Stomach smooth muscle (tissue), 2 donors: ENCODE measurements around the gene SMC1B.
"Not testable (repeated sequence)": the region's sequence is repeated elsewhere in the genome, so short reads cannot be mapped to it uniquely, and the experiment has no call there.

Source experiments
- H3K27ac ChIP-seq: one replicate; pipeline ENCODE4 v1.7.0; 2013; ENCODE audit warnings: mild to moderate bottlenecking, low read length, inconsistent platforms
- H3K27me3 ChIP-seq, 2 donors: one replicate each; pipeline ENCODE4 v1.7.0; 2013; ENCODE audit warnings: low read length in 2 of 2; ENCODE audit not compliant: insufficient read depth in 2 of 2, control insufficient read depth in 1 of 2
- H3K36me3 ChIP-seq, 2 donors: one replicate each; pipeline ENCODE4 v1.7.0; 2013; ENCODE audit warnings: low read length in 2 of 2; ENCODE audit not compliant: control insufficient read depth in 2 of 2, insufficient read depth in 2 of 2
- H3K4me1 ChIP-seq: one replicate; pipeline ENCODE4 v1.7.0; 2013; ENCODE audit warnings: low read length; ENCODE audit not compliant: control insufficient read depth, insufficient read depth
- H3K4me3 ChIP-seq, 2 donors: one replicate each; pipeline ENCODE4 v1.7.0; 2013; ENCODE audit warnings: low read length in 2 of 2
- H3K9ac ChIP-seq, 2 donors: one replicate each; pipeline ENCODE4 v1.7.0; 2013; ENCODE audit warnings: low read length in 2 of 2, mild to moderate bottlenecking in 1 of 2
- H3K9me3 ChIP-seq, 2 donors: one replicate each; pipeline ENCODE4 v1.7.0; 2013; ENCODE audit warnings: low read length in 2 of 2; ENCODE audit not compliant: control insufficient read depth in 2 of 2
- donor health status: healthy.
- donor health status: Pancreatic carcinoma.

SMC1B gene

GRCh38 chr22:45381348-45381747 is 32.1 kb downstream of the SMC1B start:
- Histone ChIP-seq H3K4me3 (no peak overlapping the region), H3K9ac (no peak overlapping the region), H3K9me3 (no peaks in the 10 kb centered on the region), H3K27me3 (no peaks in the 10 kb centered on the region), H3K4me1 (no peaks in the 10 kb centered on the region), H3K27ac (no peak overlapping the region), H3K36me3 (no peaks in the 10 kb centered on the region)

GRCh38 chr22:45376703-45377102 is 36.7 kb downstream of the SMC1B start:
- no peaks in the 10 kb centered on the region for H3K36me3 ChIP-seq
- no peak overlapping the region for H3K4me3 ChIP-seq
- no peak overlapping the region for H3K9ac ChIP-seq
- no peaks in the 10 kb centered on the region for H3K27me3 ChIP-seq
- no peaks in the 10 kb centered on the region for H3K4me1 ChIP-seq
- H3K27ac ChIP-seq: no peak overlapping the region
- no peaks in the 10 kb centered on the region for H3K9me3 ChIP-seq

- H3K9ac ChIP-seq: no peak overlapping the region
- H3K36me3 ChIP-seq: no peaks in the 10 kb centered on the region
- H3K4me1 ChIP-seq: no peaks in the 10 kb centered on the region
- no peak overlapping the region for H3K4me3 ChIP-seq
- H3K27ac ChIP-seq: no peak overlapping the region
- H3K9me3 ChIP-seq: no peaks in the 10 kb centered on the region
- no peaks in the 10 kb centered on the region for H3K27me3 ChIP-seq
Observed at GRCh38 chr22:45376009-45376408, 37.4 kb downstream of the SMC1B start.

- not testable (repeated sequence) for H3K36me3 ChIP-seq, H3K4me1 ChIP-seq, H3K27me3 ChIP-seq, H3K4me3 ChIP-seq, H3K27ac ChIP-seq, H3K9ac ChIP-seq, H3K9me3 ChIP-seq
Observed at GRCh38 chr22:45373592-45373991, 39.8 kb downstream of the SMC1B start.

- H3K27ac ChIP-seq: no peak overlapping the region
Observed at GRCh38 chr22:45366713-45367112, 46.7 kb downstream of the SMC1B start.

GRCh38 chr22:45359627-45360026 is 53.8 kb downstream of the SMC1B start:
- Histone ChIP-seq H3K9me3 (no peaks in the 10 kb centered on the region), H3K4me1 (no peaks in the 10 kb centered on the region), H3K27ac (no peak overlapping the region), H3K9ac (no peak overlapping the region), H3K4me3 (no peak overlapping the region), H3K27me3 (no peaks in the 10 kb centered on the region), H3K36me3 (no peaks in the 10 kb centered on the region)

More at GRCh38 chr22:45366713-45367112, 46.7 kb downstream of the SMC1B start:
- Histone ChIP-seq H3K9me3 (peaks cover 6 to 7% of the 10 kb centered on the region in 2 donors), H3K27me3 (peaks cover 0 to 2% of the 10 kb centered on the region in 2 donors), H3K9ac (no peak overlapping the region), H3K4me1 (no peaks in the 10 kb centered on the region), H3K36me3 (no peaks in the 10 kb centered on the region), H3K4me3 (no peak overlapping the region)

- no peak overlapping the region for H3K27ac ChIP-seq
- H3K4me3 ChIP-seq: no peak overlapping the region
- no peaks in the 10 kb centered on the region for H3K27me3 ChIP-seq
- no peak overlapping the region for H3K9ac ChIP-seq
- no peaks in the 10 kb centered on the region for H3K4me1 ChIP-seq
- H3K36me3 ChIP-seq: no peaks in the 10 kb centered on the region
- H3K9me3 ChIP-seq: no peaks in the 10 kb centered on the region
Observed at GRCh38 chr22:45358127-45358526, 55.3 kb downstream of the SMC1B start.

- H3K4me1 ChIP-seq: no peaks in the 10 kb centered on the region
- H3K27ac ChIP-seq: no peak overlapping the region
- no peak overlapping the region for H3K4me3 ChIP-seq
- no peaks in the 10 kb centered on the region for H3K27me3 ChIP-seq
- H3K9me3 ChIP-seq: no peaks in the 10 kb centered on the region
- no peak overlapping the region for H3K9ac ChIP-seq
- H3K36me3 ChIP-seq: no peaks in the 10 kb centered on the region
Observed at GRCh38 chr22:45357490-45357889, 55.9 kb downstream of the SMC1B start.

GRCh38 chr22:45353786-45354185 is 59.6 kb downstream of the SMC1B start:
- Histone ChIP-seq H3K4me1 (no peaks in the 10 kb centered on the region), H3K27me3 (no peaks in the 10 kb centered on the region), H3K4me3 (no peak overlapping the region), H3K9me3 (no peaks in the 10 kb centered on the region), H3K36me3 (no peaks in the 10 kb centered on the region), H3K9ac (no peak overlapping the region), H3K27ac (no peak overlapping the region)

GRCh38 chr22:45352757-45353156 is 60.6 kb downstream of the SMC1B start:
- not testable (repeated sequence) for H3K4me1 ChIP-seq, H3K36me3 ChIP-seq, H3K27me3 ChIP-seq, H3K4me3 ChIP-seq, H3K9ac ChIP-seq, H3K9me3 ChIP-seq, H3K27ac ChIP-seq

GRCh38 chr22:45351956-45352355 is 61.4 kb downstream of the SMC1B start:
- H3K36me3 ChIP-seq: peaks cover 0 to under 1% of the 10 kb centered on the region in 2 donors
- no peak overlapping the region for H3K9ac ChIP-seq
- H3K27me3 ChIP-seq: no peaks in the 10 kb centered on the region
- H3K4me3 ChIP-seq: no peak overlapping the region
- no peaks in the 10 kb centered on the region for H3K4me1 ChIP-seq
- no peaks in the 10 kb centered on the region for H3K9me3 ChIP-seq
- no peak overlapping the region for H3K27ac ChIP-seq
